ENCODE measurements around the gene CD300H. TPM values are rescaled to one million over a fixed set of nuclear protein-coding genes. Genes with fewer than 3 reads are reported as not detected.
A peak's percentile ranks its signal among the peaks of the same experiment; 100 is the strongest.
"Not testable (repeated sequence)": the region's sequence is repeated elsewhere in the genome, so short reads cannot be mapped to it uniquely, and the experiment has no call there.

CD300H gene
- total RNA-seq, 2 experiments from 2014 or later = not detected

GRCh38 chr17:74527081-74527480 lies 40.2 kb downstream of the CD300H start:
- DNase-seq (peak; percentile 29), ATAC-seq (no peak)
- CTCF ChIA-PET = interaction anchor here (1.3 to 2.6 kb wide), 2 partner anchors 148 to 159 kb away, joined by 3 to 10 read pairs; partner anchors contain the start of gene GPR142
- no peak overlapping the region for H3K27ac Mint-ChIP-seq
- H3K4me3 Mint-ChIP-seq = no peak overlapping the region
- H3K9me3 Mint-ChIP-seq (ENCODE audit: low read depth) = no peaks in the 10 kb centered on the region
- no peaks in the 10 kb centered on the region for H3K4me1 Mint-ChIP-seq
- H3K27me3 Mint-ChIP-seq = peaks cover 31% of the 10 kb centered on the region
- H3K36me3 Mint-ChIP-seq = no peaks in the 10 kb centered on the region

GRCh38 chr17:74526681-74527080 lies 40.6 kb downstream of the CD300H start:
- Mint-ChIP-seq H3K4me3 (no peak overlapping the region), H3K9me3 (ENCODE audit: low read depth) (no peaks in the 10 kb centered on the region)

GRCh38 chr17:74525781-74526288 lies 41.5 kb downstream of the CD300H start:
- H3K27me3 Mint-ChIP-seq = peaks cover 28% of the 10 kb centered on the region
- H3K4me3 Mint-ChIP-seq = no peak overlapping the region
- CTCF ChIA-PET = interaction anchor here (0.5 to 2.6 kb wide), 4 partner anchors 10 to 228 kb away, joined by 3 to 10 read pairs (median 3); partner anchors contain the start of gene GPR142
- no peaks in the 10 kb centered on the region for H3K9me3 Mint-ChIP-seq (ENCODE audit: low read depth)
- ATAC-seq (no peak), DNase-seq (peak; percentile 31)
- no peak overlapping the region for H3K27ac Mint-ChIP-seq
- peaks cover 8% of the 10 kb centered on the region for H3K4me1 Mint-ChIP-seq
- H3K36me3 Mint-ChIP-seq = no peaks in the 10 kb centered on the region

More at GRCh38 chr17:74526681-74527080, 40.6 kb downstream of the CD300H start:
- CTCF ChIA-PET = interaction anchor here (1.3 to 2.6 kb wide), 2 partner anchors 148 to 159 kb away, joined by 3 to 10 read pairs; partner anchors contain the start of gene GPR142
- DNase-seq (peak; percentile 31), ATAC-seq (no peak)
- no peaks in the 10 kb centered on the region for H3K36me3 Mint-ChIP-seq
- H3K4me1 Mint-ChIP-seq = peaks cover 2% of the 10 kb centered on the region
- H3K27ac Mint-ChIP-seq = no peak overlapping the region
- H3K27me3 Mint-ChIP-seq = peaks cover 31% of the 10 kb centered on the region

GRCh38 chr17:74525465-74525725 lies 41.9 kb downstream of the CD300H start:
- CTCF ChIA-PET = interaction anchor here (0.5 to 2.6 kb wide), 5 partner anchors 10 to 228 kb away, joined by 3 to 10 read pairs (median 3); partner anchors contain the start of gene GPR142
- no peak for ATAC-seq
- peaks cover 27% of the 10 kb centered on the region for H3K27me3 Mint-ChIP-seq
- H3K4me3 Mint-ChIP-seq = no peak overlapping the region
- DNase-seq = no peak
- H3K36me3 Mint-ChIP-seq = no peaks in the 10 kb centered on the region
- no peak overlapping the region for H3K27ac Mint-ChIP-seq
- peaks cover 10% of the 10 kb centered on the region for H3K4me1 Mint-ChIP-seq
- no peaks in the 10 kb centered on the region for H3K9me3 Mint-ChIP-seq (ENCODE audit: low read depth)

- H3K4me1 Mint-ChIP-seq = peaks cover 10% of the 10 kb centered on the region
- H3K36me3 Mint-ChIP-seq = no peaks in the 10 kb centered on the region
- no peaks in the 10 kb centered on the region for H3K9me3 Mint-ChIP-seq (ENCODE audit: low read depth)
- no peak overlapping the region for H3K4me3 Mint-ChIP-seq
- ATAC-seq (no peak), DNase-seq (peak; percentile 16)
- peaks cover 26% of the 10 kb centered on the region for H3K27me3 Mint-ChIP-seq
- CTCF ChIA-PET = interaction anchor here (0.5 to 1.3 kb wide), 3 partner anchors 31 to 227 kb away, joined by 3 read pairs; no protein-coding TSS in a partner anchor
- H3K27ac Mint-ChIP-seq = no peak overlapping the region
Observed at GRCh38 chr17:74524653-74525464, 42.5 kb downstream of the CD300H start.

- Mint-ChIP-seq H3K27ac (no peak overlapping the region), H3K4me3 (no peak overlapping the region), H3K27me3 (peaks cover 26% of the 10 kb centered on the region), H3K36me3 (no peaks in the 10 kb centered on the region), H3K9me3 (ENCODE audit: low read depth) (peaks cover 3% of the 10 kb centered on the region), H3K4me1 (peaks cover 10% of the 10 kb centered on the region)
- DNase-seq (peak; percentile 22), ATAC-seq (no peak)
- CTCF ChIA-PET = interaction anchor here (1.7 kb wide), 1 partner anchor 155 kb away, joined by 4 read pairs; no protein-coding TSS in a partner anchor
Observed at GRCh38 chr17:74523308-74523707, 44.0 kb downstream of the CD300H start.

- Mint-ChIP-seq H3K27ac (no peak overlapping the region), H3K4me1 (peaks cover 10% of the 10 kb centered on the region), H3K4me3 (no peak overlapping the region), H3K9me3 (ENCODE audit: low read depth) (peaks cover 7% of the 10 kb centered on the region), H3K27me3 (peaks cover 31% of the 10 kb centered on the region), H3K36me3 (no peaks in the 10 kb centered on the region)
- ATAC-seq = no peak
- peak; percentile 22 for DNase-seq
- CTCF ChIA-PET = interaction anchor here (1.7 kb wide), 1 partner anchor 154 kb away, joined by 4 read pairs; no protein-coding TSS in a partner anchor
Observed at GRCh38 chr17:74522381-74523105, 44.8 kb downstream of the CD300H start.

GRCh38 chr17:74521701-74522201 lies 45.6 kb downstream of the CD300H start:
- Mint-ChIP-seq H3K9me3 (ENCODE audit: low read depth) (peaks cover 7% of the 10 kb centered on the region), H3K27ac (no peak overlapping the region), H3K4me3 (no peak overlapping the region), H3K27me3 (peaks cover 29% of the 10 kb centered on the region), H3K36me3 (no peaks in the 10 kb centered on the region), H3K4me1 (peaks cover 10% of the 10 kb centered on the region)
- ATAC-seq (no peak), DNase-seq (peak; percentile 42)
- CTCF ChIA-PET = no interaction called here

- Mint-ChIP-seq H3K9me3 (ENCODE audit: low read depth) (peaks cover 7% of the 10 kb centered on the region), H3K36me3 (no peaks in the 10 kb centered on the region), H3K4me3 (no peak overlapping the region), H3K27ac (no peak overlapping the region), H3K27me3 (peaks cover 29% of the 10 kb centered on the region), H3K4me1 (peaks cover 10% of the 10 kb centered on the region)
- DNase-seq = peak; percentile 29
- no peak for ATAC-seq
- CTCF ChIA-PET = no interaction called here
Observed at GRCh38 chr17:74520790-74521480, 46.4 kb downstream of the CD300H start.

- DNase-seq (peak; percentile 27), ATAC-seq (no peak)
- no peak overlapping the region for H3K4me3 Mint-ChIP-seq
- CTCF ChIA-PET = no interaction called here
- H3K36me3 Mint-ChIP-seq = peaks cover 2% of the 10 kb centered on the region
- H3K27ac Mint-ChIP-seq = no peak overlapping the region
- peaks cover 10% of the 10 kb centered on the region for H3K4me1 Mint-ChIP-seq
- peaks cover 28% of the 10 kb centered on the region for H3K27me3 Mint-ChIP-seq
- peaks cover 7% of the 10 kb centered on the region for H3K9me3 Mint-ChIP-seq (ENCODE audit: low read depth)
Observed at GRCh38 chr17:74520016-74520434, 47.3 kb downstream of the CD300H start.

- ATAC-seq, H3K4me3 Mint-ChIP-seq, H3K27ac Mint-ChIP-seq: not testable (repeated sequence)
- peaks cover 20% of the 10 kb centered on the region for H3K4me1 Mint-ChIP-seq
- H3K9me3 Mint-ChIP-seq (ENCODE audit: low read depth) = peaks cover 18% of the 10 kb centered on the region
- peaks cover 30% of the 10 kb centered on the region for H3K27me3 Mint-ChIP-seq
- DNase-seq = peak; percentile 33
- CTCF ChIA-PET = interaction anchor here (1.0 to 1.3 kb wide), 2 partner anchors 139 kb away, joined by 3 read pairs; no protein-coding TSS in a partner anchor
- H3K36me3 Mint-ChIP-seq = peaks cover 13% of the 10 kb centered on the region
Observed at GRCh38 chr17:74518413-74518981, 48.8 kb downstream of the CD300H start.

- Mint-ChIP-seq H3K27me3 (peaks cover 35% of the 10 kb centered on the region), H3K4me3 (no peak overlapping the region), H3K4me1 (peaks cover 24% of the 10 kb centered on the region), H3K36me3 (peaks cover 13% of the 10 kb centered on the region), H3K27ac (no peak overlapping the region), H3K9me3 (ENCODE audit: low read depth) (peaks cover 18% of the 10 kb centered on the region)
- peak; percentile 33 for DNase-seq
- CTCF ChIA-PET = interaction anchor here (1.4 kb wide), 1 partner anchor 59 kb away, joined by 4 read pairs; no protein-coding TSS in a partner anchor
- ATAC-seq = no peak
Observed at GRCh38 chr17:74516561-74517328, 50.6 kb downstream of the CD300H start.

Measured in activated CD8-positive, alpha-beta memory T cell treated with anti-CD3 and anti-CD28 coated beads, Interleukin-2, amount 10 ng/mL, durations not matched to agents 7 days and 5 days (primary cell).